GM12865 (cell line): ENCODE results near the gene MORC3.
"Not testable (repeated sequence)": the region's sequence is repeated elsewhere in the genome, so short reads cannot be mapped to it uniquely, and the experiment has no call there.

Source experiments
- DNase-seq: peaks from one replicate; pipeline ENCODE4 v3.0.0; 2010; ENCODE audit warnings: low read depth
- H3K4me3 ChIP-seq: 2 replicates; pipeline ENCODE4 v1.5.1; 2011; ENCODE audit warnings: mild to moderate bottlenecking, low read depth, low read length, control low read depth
- CTCF ChIP-seq: IDR thresholded peaks from 2 replicates; pipeline ENCODE4 v1.5.1; 2011; ENCODE audit warnings: low read length, control low read depth, low read depth, inconsistent platforms; ENCODE audit not compliant: insufficient read depth; ENCODE audit errors: missing control alignments

Gene MORC3

GRCh38 chr21:36330904-36331303, 10.9 kb downstream of the MORC3 start:
- peak; percentile 74 for DNase-seq
- H3K4me3 ChIP-seq, result no peak overlapping the region
- TF ChIP-seq CTCF, result peak; percentile 74

GRCh38 chr21:36337099-36337509, 17.1 kb downstream of the MORC3 start:
- TF ChIP-seq CTCF, result no peak
- no peak overlapping the region for H3K4me3 ChIP-seq
- no peak for DNase-seq

- no peak for TF ChIP-seq CTCF
- no peak overlapping the region for H3K4me3 ChIP-seq
- DNase-seq, result no peak
These were observed 19.0 kb downstream of the MORC3 start for GRCh38 chr21:36338975-36339374.

GRCh38 chr21:36342581-36342980, 22.6 kb downstream of the MORC3 start:
- not testable (repeated sequence) for H3K4me3 ChIP-seq, DNase-seq

GRCh38 chr21:36344931-36345330, 24.9 kb downstream of the MORC3 start:
- DNase-seq, result no peak
- no peak for TF ChIP-seq CTCF
- H3K4me3 ChIP-seq, result no peak overlapping the region

GRCh38 chr21:36347278-36347961, 27.4 kb downstream of the MORC3 start:
- DNase-seq, result no peak
- TF ChIP-seq CTCF, result no peak
- no peak overlapping the region for H3K4me3 ChIP-seq

GRCh38 chr21:36347962-36348328, 27.9 kb downstream of the MORC3 start:
- no peak for TF ChIP-seq CTCF
- H3K4me3 ChIP-seq, result no peak overlapping the region
- no peak for DNase-seq

- H3K4me3 ChIP-seq, result no peak overlapping the region
- no peak for DNase-seq
- no peak for TF ChIP-seq CTCF
These were observed 29.3 kb downstream of the MORC3 start for GRCh38 chr21:36349315-36349714.
